Mesothelial cell of epicardium (in vitro differentiated cells): ENCODE data around the gene PLAAT1. TPM values are rescaled to one million over a fixed set of nuclear protein-coding genes. Genes with fewer than 3 reads are reported as not detected.

Experiments
- DNase-seq, 2 experiments: peaks; one replicate each; pipeline ENCODE4 v3.0.0; 2021; ENCODE audit warnings: low spot score in 2 of 2; ENCODE audit not compliant: unreplicated experiment in 2 of 2
- H3K27ac Mint-ChIP-seq: 2 replicates; pipeline ENCODE4 v1.8.0; 2021; ENCODE audit warnings: mixed read lengths
- H3K27me3 Mint-ChIP-seq: 2 replicates; pipeline ENCODE4 v1.8.0; 2021; ENCODE audit warnings: low read depth, mixed read lengths
- H3K36me3 Mint-ChIP-seq: 2 replicates; pipeline ENCODE4 v1.8.0; 2021; ENCODE audit warnings: mixed read lengths
- H3K4me1 Mint-ChIP-seq: 2 replicates; pipeline ENCODE4 v1.8.0; 2021; ENCODE audit warnings: mixed read lengths
- H3K4me3 Mint-ChIP-seq: 2 replicates; pipeline ENCODE4 v1.8.0; 2021; ENCODE audit warnings: mild to moderate bottlenecking, moderate library complexity, mixed read lengths
- H3K9me3 Mint-ChIP-seq: 2 replicates; pipeline ENCODE4 v1.8.0; 2021; ENCODE audit warnings: mixed read lengths
- total RNA-seq: library from RNA; stranded (reverse); gene quantifications from 3 replicates; pipeline ENCODE4 v1.2.1, GENCODE V29; 2021
- TF ChIP-seq, protein P1 (sequence below): fragments of 200-600 bp; sonication (generic); IDR thresholded peaks from one replicate; pipeline ENCODE4 v1.5.0; 2021; ENCODE audit warnings: antibody characterized with exemption; ENCODE audit not compliant: unreplicated experiment

The PLAAT1 gene
- total RNA-seq, 1 donor from 2014 or later, result 2.1 TPM

GRCh38 chr3:193240436-193240849, 579 bp upstream of the PLAAT1 start:
- Mint-ChIP-seq H3K27me3 (peaks cover 11% of the 10 kb centered on the region), H3K4me1 (peaks cover 21% of the 10 kb centered on the region), H3K27ac (peak overlapping the region; percentile 61), H3K9me3 (peaks cover 5% of the 10 kb centered on the region), H3K36me3 (no peaks in the 10 kb centered on the region), H3K4me3 (peak overlapping the region; percentile 76)
- no peak for DNase-seq
- TF ChIP-seq, protein P1, sequence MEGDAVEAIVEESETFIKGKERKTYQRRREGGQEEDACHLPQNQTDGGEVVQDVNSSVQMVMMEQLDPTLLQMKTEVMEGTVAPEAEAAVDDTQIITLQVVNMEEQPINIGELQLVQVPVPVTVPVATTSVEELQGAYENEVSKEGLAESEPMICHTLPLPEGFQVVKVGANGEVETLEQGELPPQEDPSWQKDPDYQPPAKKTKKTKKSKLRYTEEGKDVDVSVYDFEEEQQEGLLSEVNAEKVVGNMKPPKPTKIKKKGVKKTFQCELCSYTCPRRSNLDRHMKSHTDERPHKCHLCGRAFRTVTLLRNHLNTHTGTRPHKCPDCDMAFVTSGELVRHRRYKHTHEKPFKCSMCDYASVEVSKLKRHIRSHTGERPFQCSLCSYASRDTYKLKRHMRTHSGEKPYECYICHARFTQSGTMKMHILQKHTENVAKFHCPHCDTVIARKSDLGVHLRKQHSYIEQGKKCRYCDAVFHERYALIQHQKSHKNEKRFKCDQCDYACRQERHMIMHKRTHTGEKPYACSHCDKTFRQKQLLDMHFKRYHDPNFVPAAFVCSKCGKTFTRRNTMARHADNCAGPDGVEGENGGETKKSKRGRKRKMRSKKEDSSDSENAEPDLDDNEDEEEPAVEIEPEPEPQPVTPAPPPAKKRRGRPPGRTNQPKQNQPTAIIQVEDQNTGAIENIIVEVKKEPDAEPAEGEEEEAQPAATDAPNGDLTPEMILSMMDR, result no peak

- no peak overlapping the region for H3K27ac Mint-ChIP-seq
- H3K27me3 Mint-ChIP-seq, result peaks cover 11% of the 10 kb centered on the region
- no peak for DNase-seq
- peaks cover 14% of the 10 kb centered on the region for H3K9me3 Mint-ChIP-seq
- TF ChIP-seq, protein P1, result no peak
- H3K4me3 Mint-ChIP-seq, result peak overlapping the region; percentile 67
- H3K36me3 Mint-ChIP-seq, result no peaks in the 10 kb centered on the region
- peaks cover 21% of the 10 kb centered on the region for H3K4me1 Mint-ChIP-seq
Measured at GRCh38 chr3:193241716-193242115, 694 bp downstream of the PLAAT1 start.

DNA sequence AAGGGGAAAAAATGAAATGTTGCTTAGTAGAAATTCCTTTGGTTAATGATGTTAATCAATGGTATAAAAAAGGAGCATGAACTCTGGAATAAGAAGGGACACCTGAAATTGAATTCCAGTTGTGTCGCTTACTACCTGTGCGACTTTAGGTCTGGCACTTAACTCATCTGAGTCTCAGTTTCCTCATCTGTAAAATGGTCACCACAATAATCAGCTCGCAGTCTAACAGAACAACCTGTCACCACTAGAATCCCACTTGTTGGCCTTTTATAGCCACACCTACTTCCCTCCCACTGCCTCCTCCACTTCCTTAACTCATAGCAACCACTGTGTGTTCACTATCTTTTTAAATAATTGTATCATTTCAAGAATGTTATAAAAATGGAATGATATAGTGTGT, 2.5 kb downstream of the PLAAT1 start:
- TF ChIP-seq, protein P1, result no peak
- DNase-seq, result no peak
- Mint-ChIP-seq H3K4me1 (peaks cover 18% of the 10 kb centered on the region), H3K27ac (no peak overlapping the region), H3K27me3 (peaks cover 11% of the 10 kb centered on the region), H3K36me3 (peaks cover 2% of the 10 kb centered on the region), H3K9me3 (peaks cover 32% of the 10 kb centered on the region), H3K4me3 (no peak overlapping the region)

- Mint-ChIP-seq H3K4me1 (no peaks in the 10 kb centered on the region), H3K27ac (no peak overlapping the region), H3K9me3 (peaks cover 55% of the 10 kb centered on the region), H3K36me3 (peaks cover 15% of the 10 kb centered on the region), H3K27me3 (peaks cover 3% of the 10 kb centered on the region), H3K4me3 (no peak overlapping the region)
- TF ChIP-seq, protein P1, result no peak
- DNase-seq, result no peak
Measured at GRCh38 chr3:193248848-193249468, 7.9 kb downstream of the PLAAT1 start.

- H3K9me3 Mint-ChIP-seq, result peaks cover 49% of the 10 kb centered on the region
- H3K4me3 Mint-ChIP-seq, result no peak overlapping the region
- TF ChIP-seq, protein P1, result no peak
- DNase-seq, result no peak
- peaks cover 15% of the 10 kb centered on the region for H3K36me3 Mint-ChIP-seq
- H3K4me1 Mint-ChIP-seq, result no peaks in the 10 kb centered on the region
- no peak overlapping the region for H3K27ac Mint-ChIP-seq
- H3K27me3 Mint-ChIP-seq, result peaks cover 3% of the 10 kb centered on the region
Measured at GRCh38 chr3:193250492-193250891, 9.5 kb downstream of the PLAAT1 start.
